OCI-LY7 (cell line): Measurements from ENCODE around the gene ROBO3. TPM values are rescaled to one million over a fixed set of nuclear protein-coding genes. Genes with fewer than 3 reads are reported as not detected.

Experiments
- BruUV-seq: library from RNA; stranded (reverse); fragments of 400-500 nt; replicated peaks from 2 replicates; lab custom pipeline; 2021; lab: Mats Ljungman, UMichigan
- CTCF ChIA-PET: fragments of 300-600 bp; sonication (Branson Sonifier 250); formaldehyde crosslinking; loops from one replicate; lab custom pipeline; 2022; ENCODE audit warnings: antibody characterized with exemption; ENCODE audit not compliant: unreplicated experiment; lab: Charles Lee
- POLR2A ChIA-PET: fragments of 300-600 bp; sonication (Branson Sonifier 250); formaldehyde crosslinking; loops from one replicate; lab custom pipeline; 2022; ENCODE audit warnings: antibody characterized with exemption; lab: Charles Lee
- DNase-seq: peaks from one replicate; pipeline ENCODE4 v3.0.0-alpha.2; 2015; ENCODE audit warnings: low spot score
- H2AFZ ChIP-seq: fragments of 200-600 bp; sonication (generic), shearing (Covaris generic); 2 replicates; pipeline ENCODE4 v1.6.1; 2014; ENCODE audit warnings: mild to moderate bottlenecking, antibody characterized with exemption, low read length, moderate library complexity
- H3K27ac ChIP-seq: fragments of 200-600 bp; sonication (generic); 2 replicates; pipeline ENCODE4 v1.5.1; 2014; ENCODE audit warnings: mixed run types, low read depth, mild to moderate bottlenecking, moderate library complexity, low read length, inconsistent platforms; ENCODE audit not compliant: poor library complexity, severe bottlenecking
- H3K36me3 ChIP-seq: fragments of 200-600 bp; sonication (generic); 2 replicates; pipeline ENCODE4 v1.6.1; 2014; ENCODE audit warnings: mild to moderate bottlenecking, antibody characterized with exemption, low read length, moderate library complexity, mixed read lengths; ENCODE audit not compliant: insufficient read depth
- H3K4me1 ChIP-seq: fragments of 200-600 bp; sonication (generic); 2 replicates; pipeline ENCODE4 v1.5.1; 2014; ENCODE audit warnings: mild to moderate bottlenecking, low read length; ENCODE audit not compliant: insufficient read depth, poor library complexity, severe bottlenecking
- H3K4me2 ChIP-seq: fragments of 200-600 bp; sonication (generic); 2 replicates; pipeline ENCODE4 v1.6.1; 2014; ENCODE audit warnings: mild to moderate bottlenecking, low read length
- H3K4me3 ChIP-seq: fragments of 200-600 bp; sonication (generic); 2 replicates; pipeline ENCODE4 v1.5.1; 2014; ENCODE audit warnings: mild to moderate bottlenecking, low read depth, low read length; ENCODE audit not compliant: poor library complexity, severe bottlenecking
- H3K79me2 ChIP-seq: fragments of 200-600 bp; sonication (generic); 2 replicates; pipeline ENCODE4 v1.6.1; 2016; ENCODE audit warnings: low read depth, mild to moderate bottlenecking, low read length, moderate library complexity, mixed read lengths; ENCODE audit not compliant: insufficient read depth
- H3K9me2 ChIP-seq: fragments of 200-600 bp; sonication (generic); 2 replicates; pipeline ENCODE4 v1.6.1; 2016; ENCODE audit warnings: mild to moderate bottlenecking, low read length, mixed read lengths; ENCODE audit not compliant: insufficient read depth
- H3K9me3 ChIP-seq: fragments of 200-600 bp; sonication (generic); 2 replicates; pipeline ENCODE4 v1.6.1; 2014; ENCODE audit warnings: mild to moderate bottlenecking, mixed run types, low read length, mixed read lengths
- H4K20me1 ChIP-seq: fragments of 200-600 bp; sonication (generic); 2 replicates; pipeline ENCODE4 v1.6.1; 2014; ENCODE audit warnings: mild to moderate bottlenecking, antibody characterized with exemption, low read length, moderate library complexity, mixed read lengths; ENCODE audit not compliant: insufficient read depth
- EZH2phosphoT487 ChIP-seq: fragments of 200-600 bp; sonication (generic); IDR thresholded peaks from 2 replicates; pipeline ENCODE4 v1.6.1; 2018; ENCODE audit warnings: low read depth, borderline replicate concordance, mild to moderate bottlenecking, mixed run types, antibody characterized with exemption, low read length, moderate library complexity, mixed read lengths
- intact Hi-C: fragments of 100-400 bp; cut with micrococcal nuclease; formaldehyde crosslinking; loops from one replicate; pipeline ENCODE4 v1.10.0; 2022; ENCODE audit not compliant: unreplicated experiment
- total RNA-seq, 2 experiments: library from RNA; depleted of rRNA in 1 of 2; stranded (reverse); fragments of >200 nt in 1 of 2; shearing (Covaris generic) in 1 of 2; gene quantifications; 2 replicates each; pipeline ENCODE4 v1.2.3, GENCODE V29; 2014 to 2022
- TF ChIP-seq, protein P1 (sequence below): fragments of 200-600 bp; sonication (generic); conservative IDR thresholded peaks from 2 replicates; pipeline ENCODE4 v1.5.1; 2014; ENCODE audit warnings: mild to moderate bottlenecking, antibody characterized with exemption, low read length, moderate library complexity, mixed read lengths

The ROBO3 gene
- total RNA-seq, 2 experiments from 2014 or later: 0.19 TPM; not detected in 1

- intact Hi-C loops: no loop called here
- TF ChIP-seq EZH2phosphoT487: no peak
- TF ChIP-seq, protein P1, sequence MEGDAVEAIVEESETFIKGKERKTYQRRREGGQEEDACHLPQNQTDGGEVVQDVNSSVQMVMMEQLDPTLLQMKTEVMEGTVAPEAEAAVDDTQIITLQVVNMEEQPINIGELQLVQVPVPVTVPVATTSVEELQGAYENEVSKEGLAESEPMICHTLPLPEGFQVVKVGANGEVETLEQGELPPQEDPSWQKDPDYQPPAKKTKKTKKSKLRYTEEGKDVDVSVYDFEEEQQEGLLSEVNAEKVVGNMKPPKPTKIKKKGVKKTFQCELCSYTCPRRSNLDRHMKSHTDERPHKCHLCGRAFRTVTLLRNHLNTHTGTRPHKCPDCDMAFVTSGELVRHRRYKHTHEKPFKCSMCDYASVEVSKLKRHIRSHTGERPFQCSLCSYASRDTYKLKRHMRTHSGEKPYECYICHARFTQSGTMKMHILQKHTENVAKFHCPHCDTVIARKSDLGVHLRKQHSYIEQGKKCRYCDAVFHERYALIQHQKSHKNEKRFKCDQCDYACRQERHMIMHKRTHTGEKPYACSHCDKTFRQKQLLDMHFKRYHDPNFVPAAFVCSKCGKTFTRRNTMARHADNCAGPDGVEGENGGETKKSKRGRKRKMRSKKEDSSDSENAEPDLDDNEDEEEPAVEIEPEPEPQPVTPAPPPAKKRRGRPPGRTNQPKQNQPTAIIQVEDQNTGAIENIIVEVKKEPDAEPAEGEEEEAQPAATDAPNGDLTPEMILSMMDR: no peak
- Histone ChIP-seq H3K36me3 (no peaks in the 10 kb centered on the region), H3K4me1 (no peaks in the 10 kb centered on the region), H2AFZ (no peak overlapping the region), H3K79me2 (no peaks in the 10 kb centered on the region), H3K4me3 (no peak overlapping the region), H3K9me2 (no peaks in the 10 kb centered on the region), H4K20me1 (no peaks in the 10 kb centered on the region), H3K4me2 (no peak overlapping the region), H3K9me3 (no peaks in the 10 kb centered on the region), H3K27ac (no peak overlapping the region)
- CTCF ChIA-PET: no interaction called here
- POLR2A ChIA-PET: interaction anchor here (0.5 to 1.4 kb wide), 3 partner anchors 107 to 1506 kb away, joined by 3 to 7 read pairs (median 3); no protein-coding TSS in a partner anchor
- BruUV-seq: no TSS peak
- DNase-seq: no peak
These were observed 55.8 kb downstream of the ROBO3 start for GRCh38 chr11:124920870-124921609.

- DNase-seq: no peak
- no peak overlapping the region for H3K4me2 ChIP-seq
- no peak overlapping the region for H2AFZ ChIP-seq
- ChIA-PET POLR2A (no interaction called here), CTCF (no interaction called here)
- no peaks in the 10 kb centered on the region for H3K9me2 ChIP-seq
- H3K4me3 ChIP-seq: no peak overlapping the region
- no peak overlapping the region for H3K27ac ChIP-seq
- no peaks in the 10 kb centered on the region for H3K4me1 ChIP-seq
- H4K20me1 ChIP-seq: no peaks in the 10 kb centered on the region
- H3K79me2 ChIP-seq: no peaks in the 10 kb centered on the region
- TF ChIP-seq, protein P1: no peak
- TF ChIP-seq EZH2phosphoT487: no peak
- H3K36me3 ChIP-seq: no peaks in the 10 kb centered on the region
- no peaks in the 10 kb centered on the region for H3K9me3 ChIP-seq
- no TSS peak for BruUV-seq
- intact Hi-C loops: no loop called here
These were observed 57.6 kb downstream of the ROBO3 start for GRCh38 chr11:124922831-124923230.

- intact Hi-C loops: no loop called here
- DNase-seq: no peak
- Histone ChIP-seq H3K27ac (no peak overlapping the region), H3K9me3 (no peaks in the 10 kb centered on the region), H3K9me2 (no peaks in the 10 kb centered on the region), H3K79me2 (no peaks in the 10 kb centered on the region), H4K20me1 (no peaks in the 10 kb centered on the region), H3K4me3 (no peak overlapping the region), H3K4me2 (no peak overlapping the region), H3K36me3 (no peaks in the 10 kb centered on the region), H3K4me1 (no peaks in the 10 kb centered on the region), H2AFZ (no peak overlapping the region)
- POLR2A ChIA-PET: no interaction called here
- TF ChIP-seq, protein P1: no peak
- TF ChIP-seq EZH2phosphoT487: no peak
- no TSS peak for BruUV-seq
- CTCF ChIA-PET: no interaction called here
These were observed 58.1 kb downstream of the ROBO3 start for GRCh38 chr11:124923296-124923695.
